ENCODE measurements around the gene SLC24A4. TPM values are rescaled to one million over a fixed set of nuclear protein-coding genes. Genes with fewer than 3 reads are reported as not detected.

SLC24A4 gene
- total RNA-seq, 1 experiment from 2014 or later = not detected

DNA sequence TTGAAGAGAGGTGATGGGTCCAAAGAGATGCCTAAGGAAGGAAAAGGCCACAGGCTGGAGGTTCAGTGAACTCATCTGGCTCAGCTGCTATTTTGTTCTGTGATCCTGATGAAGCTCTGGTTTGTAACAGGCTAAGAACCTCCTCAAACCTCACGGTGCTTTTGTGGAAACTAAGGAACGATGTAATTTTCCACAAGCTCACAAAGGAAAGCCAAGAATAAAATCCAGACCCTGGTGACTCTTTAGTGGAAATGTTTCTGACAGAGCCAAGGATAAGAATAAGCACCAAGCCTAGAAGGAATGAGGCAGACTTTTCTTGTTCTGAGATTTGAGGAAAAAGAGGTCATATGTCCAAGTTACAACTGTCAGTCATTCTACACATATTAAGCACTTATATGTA is 93.6 kb downstream of the SLC24A4 start:
- H3K27me3 Mint-ChIP-seq (ENCODE audit: unreplicated experiment) = peaks cover 72% of the 10 kb centered on the region
- no peaks in the 10 kb centered on the region for H3K4me1 Mint-ChIP-seq (ENCODE audit: low read depth, unreplicated experiment)

DNA sequence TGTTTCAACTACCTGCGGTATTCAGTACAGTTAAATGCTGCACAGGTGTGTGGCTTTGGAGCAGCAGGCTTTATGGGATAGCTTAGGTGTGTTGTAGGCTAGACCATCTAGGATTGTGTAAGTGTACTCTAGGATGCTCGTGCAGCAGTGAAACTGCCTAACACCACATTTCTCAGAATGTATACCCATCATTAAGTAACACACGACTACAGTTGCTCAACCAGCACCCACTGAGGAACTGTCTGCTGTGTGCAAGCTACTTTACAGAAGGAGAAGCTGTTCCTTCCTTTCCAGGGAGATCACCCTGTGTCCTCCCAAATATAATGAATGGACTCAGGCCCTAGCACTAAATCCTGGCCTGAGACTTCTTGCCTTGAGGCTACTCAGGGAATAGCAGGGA is 94.8 kb downstream of the SLC24A4 start:
- no peak for DNase-seq
- no TSS peak for BruUV-seq (replicated peaks)
- Mint-ChIP-seq H3K4me1 (ENCODE audit: low read depth, unreplicated experiment) (no peaks in the 10 kb centered on the region), H3K9me3 (ENCODE audit: low read depth, unreplicated experiment) (no peaks in the 10 kb centered on the region), H3K27ac (ENCODE audit: unreplicated experiment) (no peak overlapping the region), H3K27me3 (ENCODE audit: unreplicated experiment) (peaks cover 62% of the 10 kb centered on the region), H3K4me3 (ENCODE audit: low read depth, unreplicated experiment) (no peak overlapping the region), H3K36me3 (ENCODE audit: insufficient read depth, unreplicated experiment) (no peaks in the 10 kb centered on the region)
- CTCF ChIA-PET = interaction anchor here (0.6 kb wide), 1 partner anchor 1345 kb away, joined by 3 read pairs; no protein-coding TSS in a partner anchor
- TF ChIP-seq, protein P1, sequence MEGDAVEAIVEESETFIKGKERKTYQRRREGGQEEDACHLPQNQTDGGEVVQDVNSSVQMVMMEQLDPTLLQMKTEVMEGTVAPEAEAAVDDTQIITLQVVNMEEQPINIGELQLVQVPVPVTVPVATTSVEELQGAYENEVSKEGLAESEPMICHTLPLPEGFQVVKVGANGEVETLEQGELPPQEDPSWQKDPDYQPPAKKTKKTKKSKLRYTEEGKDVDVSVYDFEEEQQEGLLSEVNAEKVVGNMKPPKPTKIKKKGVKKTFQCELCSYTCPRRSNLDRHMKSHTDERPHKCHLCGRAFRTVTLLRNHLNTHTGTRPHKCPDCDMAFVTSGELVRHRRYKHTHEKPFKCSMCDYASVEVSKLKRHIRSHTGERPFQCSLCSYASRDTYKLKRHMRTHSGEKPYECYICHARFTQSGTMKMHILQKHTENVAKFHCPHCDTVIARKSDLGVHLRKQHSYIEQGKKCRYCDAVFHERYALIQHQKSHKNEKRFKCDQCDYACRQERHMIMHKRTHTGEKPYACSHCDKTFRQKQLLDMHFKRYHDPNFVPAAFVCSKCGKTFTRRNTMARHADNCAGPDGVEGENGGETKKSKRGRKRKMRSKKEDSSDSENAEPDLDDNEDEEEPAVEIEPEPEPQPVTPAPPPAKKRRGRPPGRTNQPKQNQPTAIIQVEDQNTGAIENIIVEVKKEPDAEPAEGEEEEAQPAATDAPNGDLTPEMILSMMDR (IDR thresholded peaks at IDR 0.05; ENCODE audit: unreplicated experiment) = no peak
- intact Hi-C loops (cut with micrococcal nuclease; ENCODE audit: unreplicated experiment) = no loop called here

More for the DNA sequence above, 93.6 kb downstream of the SLC24A4 start:
- CTCF ChIA-PET = no interaction called here
- TF ChIP-seq, protein P1 (IDR thresholded peaks at IDR 0.05; ENCODE audit: unreplicated experiment) = no peak
- Mint-ChIP-seq H3K9me3 (ENCODE audit: low read depth, unreplicated experiment) (no peaks in the 10 kb centered on the region), H3K36me3 (ENCODE audit: insufficient read depth, unreplicated experiment) (no peaks in the 10 kb centered on the region), H3K27ac (ENCODE audit: unreplicated experiment) (no peak overlapping the region), H3K4me3 (ENCODE audit: low read depth, unreplicated experiment) (no peak overlapping the region)
- no peak for DNase-seq
- intact Hi-C loops (cut with micrococcal nuclease; ENCODE audit: unreplicated experiment) = no loop called here
- no TSS peak for BruUV-seq (replicated peaks)

DNA sequence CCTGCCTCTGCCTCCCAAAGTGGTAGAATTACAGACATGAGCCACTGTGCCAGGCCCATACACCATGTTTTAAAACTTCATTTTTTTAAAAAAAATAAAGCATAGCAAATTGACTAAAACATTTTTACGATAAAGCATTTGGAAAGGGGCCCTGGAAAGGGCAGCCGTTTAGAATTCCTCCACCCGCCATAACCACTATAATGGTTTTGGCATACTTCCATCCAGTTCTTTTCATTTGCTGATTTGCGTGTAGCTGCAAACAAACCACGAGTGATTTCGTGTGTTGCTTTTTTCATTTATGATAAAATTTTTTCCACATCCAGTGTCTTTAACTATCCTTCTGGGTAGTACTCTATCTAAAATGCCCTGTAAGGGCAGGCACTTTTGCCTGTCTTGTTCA is 98.8 kb downstream of the SLC24A4 start:
- no peak overlapping the region for H3K4me3 Mint-ChIP-seq (ENCODE audit: low read depth, unreplicated experiment)
- TF ChIP-seq, protein P1 (IDR thresholded peaks at IDR 0.05; ENCODE audit: unreplicated experiment) = no peak
- no peaks in the 10 kb centered on the region for H3K36me3 Mint-ChIP-seq (ENCODE audit: insufficient read depth, unreplicated experiment)
- H3K27ac Mint-ChIP-seq (ENCODE audit: unreplicated experiment) = no peak overlapping the region
- intact Hi-C loops (cut with micrococcal nuclease; ENCODE audit: unreplicated experiment) = no loop called here
- BruUV-seq (replicated peaks) = no TSS peak
- no peak for DNase-seq
- CTCF ChIA-PET = no interaction called here
- no peaks in the 10 kb centered on the region for H3K4me1 Mint-ChIP-seq (ENCODE audit: low read depth, unreplicated experiment)
- H3K27me3 Mint-ChIP-seq (ENCODE audit: unreplicated experiment) = peaks cover 26% of the 10 kb centered on the region
- no peaks in the 10 kb centered on the region for H3K9me3 Mint-ChIP-seq (ENCODE audit: low read depth, unreplicated experiment)

DNA sequence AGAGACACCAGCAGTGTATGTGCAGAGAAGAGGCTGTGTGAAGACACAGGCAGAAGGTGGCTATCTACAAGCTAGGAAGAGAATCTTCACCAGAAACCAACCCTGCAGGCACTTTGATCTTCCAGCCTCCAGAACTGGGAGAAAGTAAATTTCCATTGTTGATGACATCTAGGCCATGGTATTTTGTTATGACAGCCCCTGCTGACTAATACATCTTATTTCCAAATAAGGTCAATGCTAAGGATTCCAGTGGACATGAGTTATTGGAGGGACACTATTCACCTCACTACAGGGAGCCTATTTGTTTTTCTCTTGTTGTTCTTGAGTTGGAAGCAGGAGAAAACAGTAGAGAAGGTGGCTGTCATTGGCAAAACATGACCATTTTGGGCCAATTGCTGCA is 102.1 kb downstream of the SLC24A4 start:
- intact Hi-C loops (cut with micrococcal nuclease; ENCODE audit: unreplicated experiment) = no loop called here
- DNase-seq = no peak
- CTCF ChIA-PET = no interaction called here
- no peak overlapping the region for H3K27ac Mint-ChIP-seq (ENCODE audit: unreplicated experiment)
- no peaks in the 10 kb centered on the region for H3K4me1 Mint-ChIP-seq (ENCODE audit: low read depth, unreplicated experiment)
- no peaks in the 10 kb centered on the region for H3K9me3 Mint-ChIP-seq (ENCODE audit: low read depth, unreplicated experiment)
- no TSS peak for BruUV-seq (replicated peaks)
- TF ChIP-seq, protein P1 (IDR thresholded peaks at IDR 0.05; ENCODE audit: unreplicated experiment) = no peak
- H3K36me3 Mint-ChIP-seq (ENCODE audit: insufficient read depth, unreplicated experiment) = no peaks in the 10 kb centered on the region
- H3K27me3 Mint-ChIP-seq (ENCODE audit: unreplicated experiment) = peaks cover 29% of the 10 kb centered on the region
- H3K4me3 Mint-ChIP-seq (ENCODE audit: low read depth, unreplicated experiment) = no peak overlapping the region
